GM21619 (cell line): Measurements from ENCODE around the gene ZNF853.

Experiments used
- ATAC-seq: cut with Tn5 transposase; IDR thresholded peaks from one replicate; pipeline ENCODE4 v1.9.1; 2021; ENCODE audit not compliant: unreplicated experiment

The ZNF853 gene

DNA sequence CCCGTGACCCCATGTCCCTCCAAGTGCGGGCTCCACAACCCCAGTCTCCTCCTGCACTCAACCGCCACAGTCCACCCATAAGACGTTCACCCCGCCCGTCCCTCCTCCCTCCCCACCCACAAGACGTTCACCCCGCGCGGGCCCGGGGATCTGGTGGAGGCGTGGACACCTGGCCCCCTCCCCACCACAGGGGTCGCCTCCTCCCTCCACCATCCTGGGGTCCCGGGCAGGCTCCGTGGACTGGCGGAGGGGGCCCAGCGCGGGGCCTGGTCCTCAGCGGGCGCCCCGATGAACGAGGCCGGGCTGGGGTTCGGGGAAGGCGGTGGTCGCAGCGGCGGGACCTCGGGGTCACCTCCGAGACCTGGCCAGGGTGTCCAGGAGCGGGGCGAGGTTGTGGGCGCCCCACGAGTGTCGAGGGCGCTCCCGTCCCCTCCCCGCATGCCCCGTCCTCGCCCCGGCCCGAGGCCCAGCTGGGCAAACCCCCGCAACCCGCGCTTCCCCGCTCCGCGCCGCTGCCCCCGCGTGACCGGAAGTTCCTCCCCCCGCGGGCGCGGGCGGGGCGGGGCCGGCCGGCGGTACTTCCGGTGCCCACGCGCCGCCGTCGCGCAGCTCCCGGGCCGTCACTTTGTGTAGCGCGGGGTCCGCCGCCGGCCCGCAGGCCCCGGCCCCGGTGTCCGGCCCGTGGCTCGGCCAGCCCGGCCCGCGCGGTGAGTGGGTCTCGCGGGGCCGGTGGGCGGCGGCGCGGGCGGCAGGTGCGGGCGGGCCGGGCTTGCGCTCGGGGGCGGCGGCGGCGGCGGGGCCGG is 21.5 kb downstream of the ZNF853 start, which contains the start of gene ZNF316:
ZNF316 (plus strand) TSS at position 578 of the 803 bp plus-strand sequence. CDS start 5,092 bp downstream, outside the sequence.
- peak; percentile 61 for ATAC-seq

GRCh38 chr7:6637544-6638229 is 22.3 kb downstream of the ZNF853 start:
- peak; percentile 81 for ATAC-seq

DNA sequence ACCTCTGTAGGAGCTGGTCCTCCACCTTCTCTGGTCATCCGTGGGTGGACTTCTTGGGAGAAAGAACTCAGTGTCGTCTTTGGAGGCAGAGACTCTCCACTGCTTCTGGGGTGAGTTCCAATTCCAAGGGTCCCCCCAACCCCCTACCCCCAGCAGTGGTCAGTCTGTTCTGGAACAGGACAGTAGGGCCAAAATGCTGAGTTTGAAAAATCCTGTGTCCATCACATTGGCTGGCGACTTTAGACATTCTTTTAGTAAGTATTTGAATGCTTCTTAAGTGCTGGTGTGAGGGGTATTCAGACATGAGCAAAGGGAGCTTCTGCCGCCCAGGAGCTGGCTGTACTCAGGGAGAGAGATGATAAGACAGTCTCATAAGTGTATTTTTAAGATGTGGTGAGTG is 23.6 kb downstream of the ZNF853 start:
- ATAC-seq, result no peak

DNA sequence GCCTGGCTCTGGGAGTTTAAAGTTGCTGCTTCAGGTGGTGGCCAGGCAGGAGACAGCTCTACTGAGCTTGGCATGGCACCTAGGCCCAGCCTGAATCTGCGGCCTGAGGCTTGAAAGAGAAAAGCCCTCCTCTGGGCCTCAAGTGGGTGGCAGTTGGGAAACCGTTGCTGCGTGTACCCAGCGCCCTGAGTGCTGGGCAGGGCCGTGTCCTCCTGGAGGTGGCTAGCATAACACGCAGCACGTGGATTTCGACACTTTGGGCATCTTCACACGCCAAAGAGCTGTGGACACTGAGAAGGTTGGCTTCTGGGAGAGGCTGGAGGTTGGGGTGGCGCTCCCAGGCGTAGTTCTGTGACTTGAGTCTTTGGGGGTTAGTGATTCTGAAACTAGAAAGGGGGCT is 24.2 kb downstream of the ZNF853 start:
- ATAC-seq, result no peak

GRCh38 chr7:6640246-6640721 is 24.9 kb downstream of the ZNF853 start:
- ATAC-seq, result no peak

GRCh38 chr7:6641305-6642035 is 26.1 kb downstream of the ZNF853 start:
- no peak for ATAC-seq

DNA sequence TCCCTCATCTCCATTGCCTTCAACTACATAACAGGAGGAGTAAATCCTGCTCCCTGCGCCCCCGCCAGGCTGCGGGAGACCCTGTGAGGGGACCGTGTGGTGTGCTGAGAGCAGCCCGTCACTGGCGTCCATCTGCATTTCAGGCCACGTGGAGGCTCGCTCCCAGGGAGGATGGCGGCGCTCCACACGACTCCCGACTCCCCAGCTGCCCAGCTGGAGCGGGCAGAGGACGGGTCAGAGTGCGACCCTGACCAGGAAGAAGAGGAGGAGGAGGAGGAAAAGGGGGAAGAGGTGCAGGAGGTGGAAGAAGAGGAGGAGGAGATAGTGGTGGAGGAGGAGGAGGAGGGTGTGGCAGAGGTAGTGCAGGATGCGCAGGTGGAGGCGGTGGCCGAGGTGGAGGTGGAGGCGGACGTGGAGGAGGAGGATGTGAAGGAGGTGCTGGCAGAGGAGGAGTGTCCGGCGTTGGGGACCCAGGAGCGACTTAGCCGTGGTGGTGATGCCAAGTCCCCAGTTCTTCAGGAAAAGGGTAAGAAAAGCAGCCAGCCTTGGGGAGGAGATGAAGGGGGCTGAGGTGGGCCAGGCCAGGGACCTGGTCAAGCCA is 26.9 kb downstream of the ZNF853 start:
- ATAC-seq, result no peak

- no peak for ATAC-seq
Observed at GRCh38 chr7:6642861-6643640, 27.6 kb downstream of the ZNF853 start.

DNA sequence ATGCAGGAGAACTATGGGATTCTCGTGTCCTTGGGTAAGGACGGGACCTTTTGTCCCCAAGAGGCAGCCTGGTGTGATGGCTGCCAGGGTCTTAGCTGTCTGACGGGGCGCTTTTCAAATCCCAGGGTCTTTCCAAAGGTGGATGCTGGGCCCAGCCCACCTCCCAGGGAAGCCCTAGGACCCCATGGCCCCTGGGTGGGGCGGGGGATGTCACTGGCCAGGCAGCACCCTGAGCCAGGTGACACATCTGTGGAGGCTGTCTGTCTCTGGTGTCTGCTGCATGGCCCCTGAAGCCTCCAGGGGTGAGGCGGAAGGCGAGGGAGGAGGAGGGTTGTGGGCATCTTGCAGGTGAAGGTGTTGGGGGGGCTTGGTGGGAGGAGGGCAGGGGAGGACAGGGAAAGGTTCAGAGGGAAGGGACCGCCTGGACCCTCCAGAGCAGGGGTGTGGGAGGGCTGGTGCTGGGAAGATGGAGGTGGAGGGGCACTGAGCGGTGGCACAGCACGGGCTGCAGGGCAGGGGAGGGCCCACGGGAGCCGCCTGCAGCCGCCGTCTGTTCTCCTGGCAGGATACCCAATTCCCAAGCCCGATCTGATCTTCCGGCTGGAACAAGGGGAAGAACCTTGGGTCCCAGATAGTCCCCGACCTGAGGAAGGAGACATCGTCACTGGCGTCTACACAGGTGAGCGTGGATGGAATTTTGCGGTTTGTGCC is 28.7 kb downstream of the ZNF853 start:
- no peak for ATAC-seq

- no peak for ATAC-seq
Observed at GRCh38 chr7:6644728-6645127, 29.3 kb downstream of the ZNF853 start.

DNA sequence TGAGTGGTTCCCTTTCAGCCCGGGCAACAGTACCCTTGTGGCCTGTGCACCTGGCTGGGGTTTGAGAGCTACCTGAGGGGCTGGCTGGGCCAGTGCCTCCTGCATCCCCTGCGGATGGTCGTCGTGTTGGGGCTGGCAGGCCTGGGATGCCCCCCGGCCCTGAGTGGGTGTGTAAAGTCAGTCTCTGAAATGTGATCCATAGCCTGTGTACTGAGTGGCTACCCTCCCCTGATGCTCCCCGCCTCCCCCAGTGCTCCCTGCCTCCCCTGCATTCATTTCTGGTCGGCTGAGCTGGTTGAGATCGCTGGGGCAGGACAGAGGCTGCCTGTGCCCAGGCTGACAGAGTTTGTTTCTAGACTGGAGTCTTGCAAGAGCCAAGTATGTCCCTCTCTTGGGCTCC is 31.1 kb downstream of the ZNF853 start:
- no peak for ATAC-seq

DNA sequence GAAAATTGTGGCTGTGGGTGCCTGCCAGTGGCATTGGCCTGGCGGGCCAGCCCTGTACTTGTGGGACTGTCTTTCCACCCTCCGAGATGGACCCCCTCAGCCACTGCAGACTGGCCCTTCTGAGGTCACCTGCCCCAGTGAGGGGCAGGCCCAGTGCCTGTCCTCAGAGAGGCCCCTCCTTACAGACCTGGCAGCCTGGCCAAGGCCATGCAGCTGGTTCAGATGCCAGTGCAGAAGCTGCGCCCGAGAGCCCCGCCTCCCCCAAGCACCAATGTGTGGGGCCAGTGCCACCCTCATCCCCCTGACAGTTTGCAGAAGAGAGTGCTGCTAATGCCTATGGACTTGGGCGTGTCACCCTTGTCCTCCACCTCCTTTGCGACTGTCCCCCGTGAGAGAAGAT is 31.7 kb downstream of the ZNF853 start:
- ATAC-seq, result no peak

GRCh38 chr7:6647541-6647940 is 32.1 kb downstream of the ZNF853 start:
- no peak for ATAC-seq

DNA sequence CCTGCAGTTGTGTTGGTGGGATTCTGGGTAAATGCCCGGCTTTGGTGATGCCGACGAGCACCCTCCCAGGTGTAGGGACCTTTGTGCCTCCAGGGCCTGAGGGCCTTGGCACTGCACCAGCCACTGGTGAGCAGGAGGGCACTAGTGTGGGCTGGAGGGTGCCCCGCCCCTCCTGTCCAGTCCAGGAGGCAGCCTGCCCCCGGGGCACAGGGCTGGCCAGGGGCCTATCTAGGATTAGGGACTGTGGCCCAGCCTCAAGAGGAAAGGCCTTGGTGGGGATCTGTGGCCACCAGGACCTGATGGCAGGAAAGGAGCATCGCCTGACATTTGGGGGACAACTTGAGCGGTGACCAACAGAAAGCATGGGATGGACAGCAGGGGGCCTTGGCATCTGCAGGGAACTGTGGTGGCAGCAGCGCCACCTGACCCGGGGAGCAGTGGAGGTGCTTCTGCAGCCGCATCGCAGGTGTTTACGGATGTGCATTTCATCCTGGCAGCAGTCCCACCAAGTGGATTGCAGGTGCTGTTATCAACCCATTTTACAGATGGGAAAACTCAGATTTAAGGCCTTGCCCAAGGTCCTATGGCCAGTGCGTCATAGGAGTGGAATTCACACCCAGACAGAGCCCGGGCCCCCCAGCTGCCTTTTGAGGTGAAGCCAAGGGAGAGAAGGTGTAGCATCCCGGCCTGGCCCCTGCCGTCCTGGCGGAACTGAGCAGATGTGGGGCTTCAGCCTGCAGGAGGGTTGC is 32.8 kb downstream of the ZNF853 start:
- ATAC-seq, result no peak

DNA sequence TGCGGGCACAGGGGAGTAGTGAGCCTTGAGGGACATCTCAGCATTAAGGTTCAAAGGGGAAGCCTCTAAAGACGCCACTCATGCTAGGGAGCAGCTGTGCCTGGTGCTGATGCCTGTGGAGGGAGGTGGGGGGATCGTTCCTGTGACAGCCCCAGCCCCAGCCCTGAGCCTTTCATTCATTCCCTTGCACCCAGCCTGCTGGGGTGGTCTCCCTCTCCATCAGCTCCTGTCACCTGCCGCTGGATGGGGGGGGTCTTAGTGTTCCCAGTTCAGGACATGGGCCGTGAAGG is 33.4 kb downstream of the ZNF853 start:
- ATAC-seq, result no peak

DNA sequence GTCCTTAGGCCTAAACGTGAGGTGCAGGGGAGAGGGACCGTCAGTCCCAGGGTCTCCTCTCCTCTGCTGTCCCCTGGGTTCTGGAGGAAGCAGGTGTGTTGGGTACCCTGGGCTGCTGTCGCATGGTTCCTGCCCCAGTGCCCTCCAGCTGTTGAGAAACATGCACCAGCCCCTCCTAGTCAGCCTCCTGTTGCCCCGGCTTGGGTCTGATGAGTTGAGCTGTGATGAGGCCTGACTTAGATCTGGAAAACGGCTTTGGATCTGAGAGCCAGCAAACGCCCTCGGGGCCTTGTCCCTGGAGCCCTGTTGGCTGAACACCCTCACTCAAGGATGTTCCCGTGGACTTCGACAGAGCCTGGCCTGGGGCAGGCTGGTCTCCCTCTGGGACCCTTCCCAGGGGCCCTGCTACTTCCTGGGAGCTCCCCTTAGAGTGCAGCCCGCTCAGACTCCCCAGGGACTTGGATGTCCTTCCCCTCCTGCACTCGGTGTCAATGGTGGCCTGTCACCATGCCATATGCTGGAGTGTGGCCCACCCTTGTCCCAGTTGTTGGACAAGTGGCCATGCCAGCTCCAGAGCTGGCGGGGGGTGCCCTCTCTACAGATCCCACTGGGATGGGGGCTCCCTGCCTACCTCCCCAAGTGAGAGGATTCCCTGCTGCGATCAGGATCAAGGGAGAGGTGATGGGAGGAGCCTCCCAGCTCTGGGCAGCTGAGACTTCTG is 34.0 kb downstream of the ZNF853 start:
- no peak for ATAC-seq

- no peak for ATAC-seq
Observed at GRCh38 chr7:6650086-6650485, 34.7 kb downstream of the ZNF853 start.

DNA sequence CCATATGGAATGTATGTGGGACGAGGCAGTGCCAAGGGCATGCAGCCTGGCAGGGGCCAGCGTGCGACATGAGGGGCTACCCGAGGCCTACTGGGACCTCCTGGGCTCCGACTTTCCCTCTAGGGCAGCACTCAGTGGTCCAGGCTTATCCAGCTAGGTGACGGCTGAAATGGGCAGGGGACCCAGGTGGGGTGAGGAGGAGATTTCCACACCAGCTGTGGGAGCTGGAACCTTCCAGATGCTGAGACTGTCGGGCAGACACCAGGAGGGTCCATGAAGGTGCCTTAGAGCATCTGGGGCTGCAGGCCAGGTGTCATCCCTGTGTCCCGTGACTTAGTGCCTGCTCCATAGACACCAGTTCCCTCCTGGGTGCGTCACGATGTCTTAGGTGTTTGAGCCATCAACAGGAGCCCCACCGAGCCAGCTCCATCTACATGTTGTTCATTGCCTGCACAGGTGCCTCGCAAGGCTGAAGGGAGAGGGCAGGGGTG is 35.2 kb downstream of the ZNF853 start:
- no peak for ATAC-seq
